ENCODE data around the gene MGAT3. TPM values are rescaled to one million over a fixed set of nuclear protein-coding genes. Genes with fewer than 3 reads are reported as not detected.

MGAT3 gene
- total RNA-seq, 1 donor from 2014 or later, result 47.0 TPM

DNA sequence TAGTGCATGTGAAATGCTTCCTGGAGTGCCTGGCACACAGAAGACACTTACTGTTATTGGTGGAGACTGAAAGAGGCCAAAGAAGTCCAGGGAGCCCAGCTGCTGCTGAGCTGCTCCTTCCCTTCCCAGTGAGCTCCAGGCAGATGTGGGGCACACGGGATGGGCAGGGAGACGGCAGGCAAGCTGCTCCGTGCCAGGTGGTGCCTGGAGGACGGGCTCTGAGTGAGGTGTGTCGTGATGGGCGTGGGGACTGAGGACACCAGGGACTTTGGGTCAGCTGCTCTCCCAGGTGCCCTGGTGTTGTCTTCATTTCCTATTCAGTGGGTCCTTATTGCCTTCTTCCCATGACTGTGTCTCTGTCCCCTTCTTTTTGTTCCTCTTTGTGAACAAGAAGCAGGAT, 37.7 kb upstream of the MGAT3 start:
- Mint-ChIP-seq H3K4me3 (no peak overlapping the region), H3K36me3 (peaks cover 27% of the 10 kb centered on the region), H3K4me1 (ENCODE audit: unreplicated experiment) (peaks cover 1% of the 10 kb centered on the region)

DNA sequence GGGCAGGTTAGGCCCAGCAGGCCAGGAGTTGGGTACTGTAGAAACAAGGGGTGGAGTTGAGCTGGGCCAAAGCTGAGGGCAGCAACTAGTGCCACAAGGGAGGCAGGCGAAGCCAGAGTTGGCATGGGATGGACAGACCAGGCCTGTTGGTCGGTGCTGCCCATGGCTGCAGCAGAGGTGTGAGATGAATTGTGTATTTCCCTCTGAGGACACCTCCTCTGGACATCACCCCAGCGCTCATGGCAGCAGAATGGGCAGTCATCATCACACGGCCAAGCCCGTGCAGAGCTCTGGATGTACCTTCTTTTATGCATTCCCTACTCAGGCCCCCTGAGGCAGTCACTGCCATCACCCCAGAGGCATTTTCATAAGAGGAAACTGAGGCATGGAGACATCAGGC, 36.9 kb upstream of the MGAT3 start:
- no peaks in the 10 kb centered on the region for H3K9me3 Mint-ChIP-seq
- no peak overlapping the region for H3K27ac Mint-ChIP-seq
- H3K36me3 Mint-ChIP-seq, result peaks cover 28% of the 10 kb centered on the region
- no peak overlapping the region for H3K4me3 Mint-ChIP-seq
- no peaks in the 10 kb centered on the region for H3K27me3 Mint-ChIP-seq
- DNase-seq (ENCODE audit: extremely low spot score, unreplicated experiment), result no peak
- TF ChIP-seq, protein P1, sequence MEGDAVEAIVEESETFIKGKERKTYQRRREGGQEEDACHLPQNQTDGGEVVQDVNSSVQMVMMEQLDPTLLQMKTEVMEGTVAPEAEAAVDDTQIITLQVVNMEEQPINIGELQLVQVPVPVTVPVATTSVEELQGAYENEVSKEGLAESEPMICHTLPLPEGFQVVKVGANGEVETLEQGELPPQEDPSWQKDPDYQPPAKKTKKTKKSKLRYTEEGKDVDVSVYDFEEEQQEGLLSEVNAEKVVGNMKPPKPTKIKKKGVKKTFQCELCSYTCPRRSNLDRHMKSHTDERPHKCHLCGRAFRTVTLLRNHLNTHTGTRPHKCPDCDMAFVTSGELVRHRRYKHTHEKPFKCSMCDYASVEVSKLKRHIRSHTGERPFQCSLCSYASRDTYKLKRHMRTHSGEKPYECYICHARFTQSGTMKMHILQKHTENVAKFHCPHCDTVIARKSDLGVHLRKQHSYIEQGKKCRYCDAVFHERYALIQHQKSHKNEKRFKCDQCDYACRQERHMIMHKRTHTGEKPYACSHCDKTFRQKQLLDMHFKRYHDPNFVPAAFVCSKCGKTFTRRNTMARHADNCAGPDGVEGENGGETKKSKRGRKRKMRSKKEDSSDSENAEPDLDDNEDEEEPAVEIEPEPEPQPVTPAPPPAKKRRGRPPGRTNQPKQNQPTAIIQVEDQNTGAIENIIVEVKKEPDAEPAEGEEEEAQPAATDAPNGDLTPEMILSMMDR (conservative IDR thresholded peaks at IDR 0.05), result no peak
- H3K4me1 Mint-ChIP-seq (ENCODE audit: unreplicated experiment), result no peaks in the 10 kb centered on the region

More for the DNA sequence above, 37.7 kb upstream of the MGAT3 start:
- TF ChIP-seq, protein P1 (conservative IDR thresholded peaks at IDR 0.05), result no peak
- DNase-seq (ENCODE audit: extremely low spot score, unreplicated experiment), result no peak
- no peaks in the 10 kb centered on the region for H3K27me3 Mint-ChIP-seq
- H3K27ac Mint-ChIP-seq, result no peak overlapping the region
- no peaks in the 10 kb centered on the region for H3K9me3 Mint-ChIP-seq

- no peak overlapping the region for H3K4me3 Mint-ChIP-seq
- DNase-seq (ENCODE audit: extremely low spot score, unreplicated experiment), result no peak
- TF ChIP-seq, protein P1 (conservative IDR thresholded peaks at IDR 0.05), result no peak
Measured at GRCh38 chr22:39421691-39422090, 35.1 kb upstream of the MGAT3 start.

DNA sequence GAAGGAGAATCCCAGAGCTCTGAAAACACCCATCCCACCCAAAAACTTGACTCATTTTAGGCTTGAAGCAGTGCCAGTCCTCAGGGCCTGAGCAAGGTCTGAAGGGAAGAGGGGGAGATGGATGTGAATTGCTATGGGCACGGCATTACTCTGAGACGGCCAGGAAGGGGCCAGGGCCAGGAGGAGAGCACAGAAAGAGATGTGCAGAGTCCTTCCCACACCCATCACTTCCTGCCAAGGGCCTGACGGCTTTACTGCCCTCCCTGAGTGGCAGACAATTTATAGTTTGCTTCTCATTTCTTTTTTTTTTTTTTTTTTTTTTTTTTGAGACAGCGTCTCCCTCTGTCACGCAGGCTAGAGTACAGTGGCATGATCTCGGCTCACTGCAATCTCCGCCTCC, 34.7 kb upstream of the MGAT3 start:
- Mint-ChIP-seq H3K36me3 (peaks cover 28% of the 10 kb centered on the region), H3K27me3 (no peaks in the 10 kb centered on the region), H3K27ac (no peak overlapping the region), H3K4me3 (no peak overlapping the region), H3K9me3 (no peaks in the 10 kb centered on the region), H3K4me1 (ENCODE audit: unreplicated experiment) (no peaks in the 10 kb centered on the region)
- TF ChIP-seq, protein P1 (conservative IDR thresholded peaks at IDR 0.05), result no peak
- DNase-seq (ENCODE audit: extremely low spot score, unreplicated experiment), result no peak

More at GRCh38 chr22:39421691-39422090, 35.1 kb upstream of the MGAT3 start:
- Mint-ChIP-seq H3K4me1 (ENCODE audit: unreplicated experiment) (no peaks in the 10 kb centered on the region), H3K9me3 (no peaks in the 10 kb centered on the region), H3K27ac (no peak overlapping the region), H3K27me3 (no peaks in the 10 kb centered on the region), H3K36me3 (peaks cover 28% of the 10 kb centered on the region)

DNA sequence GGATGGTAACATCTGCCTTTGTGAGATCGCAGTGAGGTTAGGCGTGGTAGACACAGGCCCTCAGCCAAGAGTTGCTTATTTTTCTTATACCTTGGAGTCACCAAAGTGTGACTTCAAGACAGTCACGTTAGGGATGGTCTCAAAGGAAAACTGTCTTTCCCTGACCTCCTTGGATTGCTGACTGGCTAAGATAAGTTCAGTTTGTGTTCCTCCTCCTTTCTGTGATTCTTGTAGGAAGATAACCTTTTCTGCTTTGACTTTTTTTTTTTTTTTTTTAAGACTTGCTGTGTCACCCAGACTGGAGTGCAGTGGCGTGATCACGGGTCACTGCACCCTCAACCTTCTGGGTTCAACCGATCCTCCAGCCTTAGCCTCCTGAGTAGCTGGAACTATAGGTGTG, 34.1 kb upstream of the MGAT3 start:
- Mint-ChIP-seq H3K4me3 (no peak overlapping the region), H3K36me3 (peaks cover 28% of the 10 kb centered on the region), H3K9me3 (no peaks in the 10 kb centered on the region), H3K27ac (no peak overlapping the region), H3K27me3 (no peaks in the 10 kb centered on the region), H3K4me1 (ENCODE audit: unreplicated experiment) (peaks cover 6% of the 10 kb centered on the region)
- DNase-seq (ENCODE audit: extremely low spot score, unreplicated experiment), result no peak
- TF ChIP-seq, protein P1 (conservative IDR thresholded peaks at IDR 0.05), result no peak

- Mint-ChIP-seq H3K4me3 (no peak overlapping the region), H3K9me3 (no peaks in the 10 kb centered on the region), H3K27ac (no peak overlapping the region), H3K36me3 (peaks cover 20% of the 10 kb centered on the region), H3K27me3 (no peaks in the 10 kb centered on the region), H3K4me1 (ENCODE audit: unreplicated experiment) (peaks cover 15% of the 10 kb centered on the region)
- DNase-seq (ENCODE audit: extremely low spot score, unreplicated experiment), result no peak
- TF ChIP-seq, protein P1 (conservative IDR thresholded peaks at IDR 0.05), result no peak
Measured at GRCh38 chr22:39423976-39424375, 32.8 kb upstream of the MGAT3 start.

Data from type B pancreatic cell (in vitro differentiated cells).